Panc1 (cell line): ENCODE measurements around the gene SLC25A45. TPM values are rescaled to one million over a fixed set of nuclear protein-coding genes. Genes with fewer than 3 reads are reported as not detected.

ENCODE experiments used
- ATAC-seq: fragments of 200-7000 bp; cut with Tn5 transposase; 2 replicates; pipeline ENCODE4 v1.9.1; 2020; ENCODE audit warnings: mild to moderate bottlenecking, moderate library complexity
- BruUV-seq: library from RNA; stranded (reverse); fragments of 400-500 nt; replicated peaks from 2 replicates; lab custom pipeline; 2021; lab: Mats Ljungman, UMichigan
- CTCF ChIA-PET: fragments of 300-600 bp; sonication (Branson Sonifier 250); formaldehyde crosslinking; loops from one replicate; lab custom pipeline; 2022; ENCODE audit warnings: antibody characterized with exemption; lab: Charles Lee
- POLR2A ChIA-PET: fragments of 300-600 bp; sonication (Branson Sonifier 250); formaldehyde crosslinking; loops from one replicate; lab custom pipeline; 2022; ENCODE audit warnings: antibody characterized with exemption; lab: Charles Lee
- DNase-seq: peaks from one replicate; pipeline ENCODE4 v3.0.0-alpha.2; 2010; ENCODE audit warnings: low read depth, low spot score
- H3K27ac ChIP-seq: 2 replicates; pipeline ENCODE4 v1.5.1; 2011; ENCODE audit warnings: mild to moderate bottlenecking, low read length, inconsistent platforms
- H3K27me3 ChIP-seq: fragments of 200-500 bp; sonication (Bioruptor generic); 2 replicates; pipeline ENCODE4 v1.6.0; 2014; ENCODE audit warnings: low read length, inconsistent platforms; ENCODE audit not compliant: control insufficient read depth, insufficient read depth
- H3K36me3 ChIP-seq: fragments of 200-500 bp; sonication (Bioruptor generic); 2 replicates; pipeline ENCODE4 v1.5.1; 2014; ENCODE audit warnings: inconsistent platforms, mild to moderate bottlenecking, low read length, moderate library complexity; ENCODE audit not compliant: control insufficient read depth, insufficient read depth
- H3K4me1 ChIP-seq: 2 replicates; pipeline ENCODE4 v1.5.1; 2011; ENCODE audit warnings: inconsistent platforms, mild to moderate bottlenecking, low read length, moderate library complexity; ENCODE audit not compliant: control insufficient read depth, insufficient read depth
- H3K4me3 ChIP-seq, 2 experiments: 2 replicates each; pipeline ENCODE4 v1.5.1; 2011 to 2012; ENCODE audit warnings: low read depth in 2 of 2, low read length in 2 of 2, mild to moderate bottlenecking in 2 of 2, inconsistent platforms in 1 of 2, moderate library complexity in 1 of 2
- H3K9me3 ChIP-seq: fragments of 200-500 bp; sonication (Bioruptor generic); 2 replicates; pipeline ENCODE4 v1.5.1; 2014; ENCODE audit warnings: low read depth, mild to moderate bottlenecking, inconsistent platforms, low read length, moderate library complexity; ENCODE audit not compliant: control insufficient read depth, insufficient read depth
- POLR2AphosphoS5 ChIP-seq: IDR thresholded peaks from 2 replicates; pipeline ENCODE4 v1.6.1; 2012; ENCODE audit warnings: mild to moderate bottlenecking, low read depth, low read length, moderate library complexity
- SIN3A ChIP-seq: IDR thresholded peaks from 2 replicates; pipeline ENCODE4 v1.6.1; 2012; ENCODE audit warnings: low read depth, mild to moderate bottlenecking, low read length, moderate library complexity, borderline replicate concordance; ENCODE audit not compliant: insufficient read depth
- TCF7L2 ChIP-seq: IDR thresholded peaks from 2 replicates; pipeline ENCODE4 v1.6.1; 2011; ENCODE audit warnings: mild to moderate bottlenecking, low read depth, low read length, inconsistent platforms
- in situ Hi-C: cut with HindIII; loops from 2 replicates; pipeline ENCODE4 v1.10.0; 2016; ENCODE audit warnings: low sequenced_read_pairs, low pct_unique_long_range_greater_than_20kb
- intact Hi-C: fragments of 100-400 bp; cut with micrococcal nuclease; formaldehyde crosslinking; loops from one replicate; pipeline ENCODE4 v1.10.0; 2022; ENCODE audit not compliant: unreplicated experiment
- total RNA-seq: library from RNA; stranded (reverse); gene quantifications from one replicate; pipeline ENCODE4 v1.2.1, GENCODE V29; 2021; ENCODE audit not compliant: unreplicated experiment
- TF ChIP-seq, protein P1 (sequence below): fragments of 450-650 bp; IDR thresholded peaks from 2 replicates; pipeline ENCODE4 v1.5.1; 2017; ENCODE audit warnings: mild to moderate bottlenecking
- TF ChIP-seq, protein P2 (sequence below), 2 experiments: IDR thresholded peaks; 2 replicates each; pipeline ENCODE4 v1.6.1; 2011 to 2012; ENCODE audit warnings: low read depth in 2 of 2, control low read depth in 1 of 2, low read length in 1 of 2, mild to moderate bottlenecking in 1 of 2, moderate library complexity in 1 of 2; ENCODE audit not compliant: insufficient read depth in 1 of 2

The SLC25A45 gene
- total RNA-seq, 1 experiment from 2014 or later, result 9.8 TPM

DNA sequence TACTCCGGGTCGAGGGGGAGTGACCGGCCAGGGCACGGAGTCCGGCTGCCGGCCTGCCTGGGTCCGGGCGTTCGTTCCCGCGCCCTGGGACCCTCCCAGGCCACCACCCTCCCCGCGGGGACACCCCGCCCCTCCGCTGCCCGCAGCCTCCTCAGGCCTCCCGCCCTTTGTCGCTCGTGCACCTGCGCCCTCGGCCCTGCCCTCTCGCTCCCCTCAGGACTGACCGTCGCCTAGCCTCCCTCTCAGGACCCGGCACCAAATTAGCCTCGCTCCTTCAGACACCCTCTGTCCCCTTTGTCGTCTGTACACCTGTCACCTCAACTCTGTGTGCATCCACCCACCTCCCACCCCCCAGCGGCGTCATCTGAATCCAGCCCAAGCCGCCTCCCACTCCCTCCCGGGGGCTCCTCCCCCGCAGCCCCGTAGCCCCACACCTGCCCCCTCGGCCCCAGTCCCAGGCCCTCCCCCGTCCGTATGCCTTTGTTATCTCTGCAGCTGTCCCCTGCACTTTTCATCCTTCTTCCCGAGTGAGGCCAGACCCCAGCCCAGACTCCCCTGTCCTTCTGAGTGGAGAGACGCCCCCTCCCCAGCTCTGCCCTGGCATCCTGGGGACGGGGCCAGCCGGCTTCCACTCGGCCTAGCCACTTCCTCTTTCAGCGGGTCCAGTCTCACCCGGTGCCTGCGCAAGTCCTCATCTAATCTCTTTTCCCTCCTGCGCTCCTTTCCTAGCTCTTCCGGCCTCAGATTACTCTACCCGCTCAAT lies 27.3 kb downstream of the SLC25A45 start:
- CTCF ChIA-PET, result no interaction called here
- H3K36me3 ChIP-seq, result peaks cover 6% of the 10 kb centered on the region
- ATAC-seq (peak; percentile 62), DNase-seq (no peak)
- peaks cover 5% of the 10 kb centered on the region; the same call in 1 of the 2 replicates for H3K4me1 ChIP-seq
- no TSS peak for BruUV-seq
- intact Hi-C loops (no loop called here), in situ Hi-C loops (no loop called here)
- H3K4me3 ChIP-seq, result peak overlapping the region; percentile 56 to 73
- no peaks in the 10 kb centered on the region for H3K9me3 ChIP-seq
- TF ChIP-seq, protein P1, sequence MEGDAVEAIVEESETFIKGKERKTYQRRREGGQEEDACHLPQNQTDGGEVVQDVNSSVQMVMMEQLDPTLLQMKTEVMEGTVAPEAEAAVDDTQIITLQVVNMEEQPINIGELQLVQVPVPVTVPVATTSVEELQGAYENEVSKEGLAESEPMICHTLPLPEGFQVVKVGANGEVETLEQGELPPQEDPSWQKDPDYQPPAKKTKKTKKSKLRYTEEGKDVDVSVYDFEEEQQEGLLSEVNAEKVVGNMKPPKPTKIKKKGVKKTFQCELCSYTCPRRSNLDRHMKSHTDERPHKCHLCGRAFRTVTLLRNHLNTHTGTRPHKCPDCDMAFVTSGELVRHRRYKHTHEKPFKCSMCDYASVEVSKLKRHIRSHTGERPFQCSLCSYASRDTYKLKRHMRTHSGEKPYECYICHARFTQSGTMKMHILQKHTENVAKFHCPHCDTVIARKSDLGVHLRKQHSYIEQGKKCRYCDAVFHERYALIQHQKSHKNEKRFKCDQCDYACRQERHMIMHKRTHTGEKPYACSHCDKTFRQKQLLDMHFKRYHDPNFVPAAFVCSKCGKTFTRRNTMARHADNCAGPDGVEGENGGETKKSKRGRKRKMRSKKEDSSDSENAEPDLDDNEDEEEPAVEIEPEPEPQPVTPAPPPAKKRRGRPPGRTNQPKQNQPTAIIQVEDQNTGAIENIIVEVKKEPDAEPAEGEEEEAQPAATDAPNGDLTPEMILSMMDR, result no peak
- POLR2A ChIA-PET, result no interaction called here
- no peaks in the 10 kb centered on the region for H3K27me3 ChIP-seq
- H3K27ac ChIP-seq, result no peak overlapping the region

DNA sequence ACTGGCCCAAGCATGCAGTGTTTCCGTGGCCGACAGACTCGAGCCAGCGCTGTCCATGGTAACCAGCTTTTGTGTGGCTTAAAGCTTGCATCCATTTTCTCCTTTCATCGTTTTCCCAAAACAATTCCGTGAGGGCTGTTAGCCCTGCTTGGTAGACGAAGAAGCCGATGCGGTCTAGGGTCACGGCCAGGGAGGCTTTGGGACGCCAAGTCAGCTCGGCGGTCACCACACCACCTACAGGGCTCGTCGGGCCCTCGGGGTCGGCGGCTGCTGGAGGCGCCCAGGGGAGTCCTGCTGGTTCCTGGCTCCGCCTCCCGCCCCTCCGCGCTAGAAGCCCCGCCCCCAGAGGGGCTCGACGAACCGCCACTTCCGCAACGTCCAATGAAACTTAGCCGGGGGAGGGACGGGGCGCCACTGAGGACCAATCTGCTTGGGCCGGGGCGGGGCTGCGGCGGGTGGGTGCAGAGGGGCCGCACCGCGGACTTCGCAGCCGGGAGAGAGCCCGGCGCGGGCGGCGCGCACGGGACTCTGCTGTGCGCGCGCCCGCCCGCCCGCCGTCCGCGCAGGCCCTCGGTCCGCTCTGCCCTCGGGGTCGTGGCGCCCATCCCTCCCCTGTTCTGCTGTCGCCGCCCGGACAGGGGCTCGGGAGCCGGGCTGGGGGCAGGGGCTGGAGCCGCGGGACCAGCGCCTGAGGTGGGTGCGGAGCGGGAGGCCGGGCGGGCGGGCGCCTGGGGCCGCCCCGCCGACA lies 28.0 kb downstream of the SLC25A45 start, which contains the start of gene TIGD3:
Gene TIGD3, plus strand, starts transcription at position 487 of the 748 bp plus-strand sequence. CDS start 1,058 bp downstream, outside the sequence.
- peak within 1 kb of the TSS; percentile 56 to 73 for H3K4me3 ChIP-seq
- ChIA-PET CTCF (no interaction called here), POLR2A (interaction anchor here (0.6 kb wide), 1 partner anchor 55 kb away, joined by 3 read pairs; no protein-coding TSS in a partner anchor)
- DNase-seq (peak; percentile 60), ATAC-seq (peak; percentile 97)
- intact Hi-C loops, result no loop called here
- H3K4me1 ChIP-seq, result peaks cover 5% of the 10 kb centered on the region; the same call in 1 of the 2 replicates
- BruUV-seq, result no TSS peak
- peaks cover 6% of the 10 kb centered on the region for H3K36me3 ChIP-seq
- H3K9me3 ChIP-seq, result no peaks in the 10 kb centered on the region
- peak within 1 kb of the TSS; percentile 71 for H3K27ac ChIP-seq
- TF ChIP-seq, protein P1, result no peak
- peak; percentile 48; the same call in 1 of the 2 replicates for TF ChIP-seq SIN3A
- TF ChIP-seq POLR2AphosphoS5, result peak; percentile 69
- peak; percentile 28; the same call in 1 of the 2 replicates for TF ChIP-seq TCF7L2
- TF ChIP-seq, protein P2, sequence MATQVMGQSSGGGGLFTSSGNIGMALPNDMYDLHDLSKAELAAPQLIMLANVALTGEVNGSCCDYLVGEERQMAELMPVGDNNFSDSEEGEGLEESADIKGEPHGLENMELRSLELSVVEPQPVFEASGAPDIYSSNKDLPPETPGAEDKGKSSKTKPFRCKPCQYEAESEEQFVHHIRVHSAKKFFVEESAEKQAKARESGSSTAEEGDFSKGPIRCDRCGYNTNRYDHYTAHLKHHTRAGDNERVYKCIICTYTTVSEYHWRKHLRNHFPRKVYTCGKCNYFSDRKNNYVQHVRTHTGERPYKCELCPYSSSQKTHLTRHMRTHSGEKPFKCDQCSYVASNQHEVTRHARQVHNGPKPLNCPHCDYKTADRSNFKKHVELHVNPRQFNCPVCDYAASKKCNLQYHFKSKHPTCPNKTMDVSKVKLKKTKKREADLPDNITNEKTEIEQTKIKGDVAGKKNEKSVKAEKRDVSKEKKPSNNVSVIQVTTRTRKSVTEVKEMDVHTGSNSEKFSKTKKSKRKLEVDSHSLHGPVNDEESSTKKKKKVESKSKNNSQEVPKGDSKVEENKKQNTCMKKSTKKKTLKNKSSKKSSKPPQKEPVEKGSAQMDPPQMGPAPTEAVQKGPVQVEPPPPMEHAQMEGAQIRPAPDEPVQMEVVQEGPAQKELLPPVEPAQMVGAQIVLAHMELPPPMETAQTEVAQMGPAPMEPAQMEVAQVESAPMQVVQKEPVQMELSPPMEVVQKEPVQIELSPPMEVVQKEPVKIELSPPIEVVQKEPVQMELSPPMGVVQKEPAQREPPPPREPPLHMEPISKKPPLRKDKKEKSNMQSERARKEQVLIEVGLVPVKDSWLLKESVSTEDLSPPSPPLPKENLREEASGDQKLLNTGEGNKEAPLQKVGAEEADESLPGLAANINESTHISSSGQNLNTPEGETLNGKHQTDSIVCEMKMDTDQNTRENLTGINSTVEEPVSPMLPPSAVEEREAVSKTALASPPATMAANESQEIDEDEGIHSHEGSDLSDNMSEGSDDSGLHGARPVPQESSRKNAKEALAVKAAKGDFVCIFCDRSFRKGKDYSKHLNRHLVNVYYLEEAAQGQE (IDR thresholded peaks at IDR 0.05; ENCODE audit: insufficient read depth in 1 of 2, low read depth in 2 of 2, low read length in 1 of 2), result peak; percentile 96 to 98
- in situ Hi-C loops, result no loop called here
- no peaks in the 10 kb centered on the region for H3K27me3 ChIP-seq
